Uterus (tissue), 2 donors: ENCODE results near the gene PRRC2B.

Experiments used
- POLR2A ChIP-seq, 2 donors: fragments of 450-650 bp; IDR thresholded peaks; one replicate each; pipeline ENCODE4 v1.6.1; 2016; ENCODE audit warnings: antibody characterized with exemption in 2 of 2, mild to moderate bottlenecking in 1 of 2, moderate library complexity in 1 of 2
- TF ChIP-seq, protein P1 (sequence below), 4 experiments: fragments of 200-600 bp in 2 of 4; fragments of 450-650 bp in 2 of 4; sonication (generic) in 2 of 4; IDR thresholded peaks; one replicate each; pipeline ENCODE4 v1.5.1; 2016 to 2019; ENCODE audit warnings: antibody characterized with exemption in 4 of 4, mild to moderate bottlenecking in 2 of 4, moderate library complexity in 1 of 4

DNA sequence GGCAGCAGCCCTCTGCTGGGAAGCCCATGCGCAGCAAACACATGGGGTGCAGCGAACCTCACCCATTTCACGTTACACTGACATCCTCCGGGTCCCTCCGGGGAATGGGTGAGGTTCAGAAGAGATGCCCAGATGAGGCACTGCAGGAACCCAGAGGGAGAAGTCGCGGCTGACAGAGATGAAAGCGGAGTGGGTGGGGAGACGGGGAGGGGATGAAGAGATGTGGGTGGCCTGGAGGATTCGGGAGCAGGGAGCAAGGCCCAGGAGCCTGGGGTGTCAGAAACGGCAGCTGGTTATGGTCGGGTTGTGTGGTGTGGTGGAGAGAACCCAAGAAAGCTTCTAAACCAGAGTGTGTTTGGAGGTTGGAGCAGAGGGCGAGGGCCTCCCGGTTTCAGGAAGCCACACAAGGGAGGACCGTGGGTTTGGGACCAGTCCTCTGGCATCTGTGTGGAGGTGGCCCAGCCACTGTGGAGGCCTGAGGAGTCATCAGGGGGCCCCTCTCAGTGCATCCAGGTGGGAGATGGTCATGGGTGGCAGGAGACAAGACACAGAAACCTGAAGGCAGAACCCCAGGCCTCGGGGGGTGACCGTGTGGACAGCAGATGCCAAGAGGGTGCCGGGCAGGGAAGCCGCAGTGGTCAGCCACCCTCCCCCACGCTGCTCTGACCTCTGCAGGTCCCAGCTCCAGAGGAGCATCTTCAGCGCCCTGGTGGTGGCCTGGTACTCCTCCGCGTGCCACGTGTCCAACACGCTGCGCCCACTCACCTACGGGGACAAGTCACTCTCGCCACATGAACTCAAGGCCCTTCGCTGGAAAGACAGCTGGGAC, 128.6 kb downstream of the PRRC2B start:
- TF ChIP-seq POLR2A (IDR thresholded peaks at IDR 0.05) = no peak
- TF ChIP-seq, protein P1, sequence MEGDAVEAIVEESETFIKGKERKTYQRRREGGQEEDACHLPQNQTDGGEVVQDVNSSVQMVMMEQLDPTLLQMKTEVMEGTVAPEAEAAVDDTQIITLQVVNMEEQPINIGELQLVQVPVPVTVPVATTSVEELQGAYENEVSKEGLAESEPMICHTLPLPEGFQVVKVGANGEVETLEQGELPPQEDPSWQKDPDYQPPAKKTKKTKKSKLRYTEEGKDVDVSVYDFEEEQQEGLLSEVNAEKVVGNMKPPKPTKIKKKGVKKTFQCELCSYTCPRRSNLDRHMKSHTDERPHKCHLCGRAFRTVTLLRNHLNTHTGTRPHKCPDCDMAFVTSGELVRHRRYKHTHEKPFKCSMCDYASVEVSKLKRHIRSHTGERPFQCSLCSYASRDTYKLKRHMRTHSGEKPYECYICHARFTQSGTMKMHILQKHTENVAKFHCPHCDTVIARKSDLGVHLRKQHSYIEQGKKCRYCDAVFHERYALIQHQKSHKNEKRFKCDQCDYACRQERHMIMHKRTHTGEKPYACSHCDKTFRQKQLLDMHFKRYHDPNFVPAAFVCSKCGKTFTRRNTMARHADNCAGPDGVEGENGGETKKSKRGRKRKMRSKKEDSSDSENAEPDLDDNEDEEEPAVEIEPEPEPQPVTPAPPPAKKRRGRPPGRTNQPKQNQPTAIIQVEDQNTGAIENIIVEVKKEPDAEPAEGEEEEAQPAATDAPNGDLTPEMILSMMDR (IDR thresholded peaks at IDR 0.05) = no peak
